HepG2 (cell line): ENCODE measurements around the gene TKTL1. TPM values are rescaled to one million over a fixed set of nuclear protein-coding genes. Genes with fewer than 3 reads are reported as not detected.
A peak's percentile ranks its signal among the peaks of the same experiment; 100 is the strongest.

Experiments
- ATF7-NPFF ChIP-seq: sonication (generic); formaldehyde crosslinking; IDR thresholded peaks from 2 replicates; pipeline ENCODE4 v1.8.1; 2023; ENCODE audit warnings: mild to moderate bottlenecking, low read depth, missing genetic modification reagents, moderate library complexity
- ATM ChIP-seq: fragments of 450-650 bp; IDR thresholded peaks from 2 replicates; pipeline ENCODE4 v1.7.1; 2017; ENCODE audit warnings: mild to moderate bottlenecking, borderline replicate concordance
- BRD4 ChIP-seq: sonication (generic); formaldehyde crosslinking; IDR thresholded peaks from 2 replicates; pipeline ENCODE4 v1.4.0; 2020; ENCODE audit warnings: missing genetic modification reagents
- CBX5 ChIP-seq: sonication (generic); formaldehyde crosslinking; IDR thresholded peaks from 2 replicates; pipeline ENCODE4 v1.4.0; 2020; ENCODE audit warnings: missing genetic modification reagents, borderline replicate concordance
- DNMT3B ChIP-seq: conservative IDR thresholded peaks from 2 replicates; pipeline ENCODE4 v1.6.1; 2016; ENCODE audit warnings: missing biosample characterization, control low read depth
- KMT2A ChIP-seq: sonication (generic); formaldehyde crosslinking; IDR thresholded peaks from 2 replicates; pipeline ENCODE4 v1.4.0; 2020; ENCODE audit warnings: missing genetic modification reagents
- LCORL ChIP-seq, 2 experiments: fragments of 450-650 bp in 1 of 2; sonication (generic) in 1 of 2; formaldehyde crosslinking in 1 of 2; IDR thresholded peaks; 2 replicates each; pipeline versions ENCODE4 v1.5.0 to v1.6.1; 2017 to 2020; ENCODE audit warnings: antibody characterized with exemption in 1 of 2, missing genetic modification reagents in 1 of 2
- NRL ChIP-seq: sonication (generic); formaldehyde crosslinking; IDR thresholded peaks from 2 replicates; pipeline ENCODE4 v1.5.0; 2020; ENCODE audit warnings: missing genetic modification reagents, mild to moderate bottlenecking, moderate library complexity, borderline replicate concordance
- POGZ ChIP-seq: sonication (generic); formaldehyde crosslinking; IDR thresholded peaks from 2 replicates; pipeline ENCODE4 v1.4.0; 2020; ENCODE audit warnings: mild to moderate bottlenecking, missing genetic modification reagents
- RFXAP ChIP-seq: sonication (generic); formaldehyde crosslinking; IDR thresholded peaks from 2 replicates; pipeline ENCODE4 v1.4.0; 2020; ENCODE audit warnings: missing genetic modification reagents, borderline replicate concordance
- SALL1 ChIP-seq: sonication (generic); formaldehyde crosslinking; IDR thresholded peaks from 2 replicates; pipeline ENCODE4 v1.8.0; 2022; ENCODE audit warnings: mild to moderate bottlenecking, missing genetic modification reagents
- SMARCC2 ChIP-seq: fragments of 450-650 bp; IDR thresholded peaks from 2 replicates; pipeline ENCODE4 v1.6.1; 2017; ENCODE audit warnings: antibody characterized with exemption, mild to moderate bottlenecking
- SP1 ChIP-seq, 2 experiments: fragments of 450-650 bp in 1 of 2; sonication (generic) in 1 of 2; formaldehyde crosslinking in 1 of 2; IDR thresholded peaks; 2 replicates each; pipeline versions ENCODE4 v1.4.0 to v1.6.1; 2016 to 2020; ENCODE audit warnings: missing genetic modification reagents in 1 of 2
- SP5 ChIP-seq: IDR thresholded peaks from 2 replicates; pipeline ENCODE4 v1.6.1; 2016; ENCODE audit warnings: low read depth, borderline replicate concordance
- ZFX ChIP-seq: sonication (generic); formaldehyde crosslinking; IDR thresholded peaks from 2 replicates; pipeline ENCODE4 v1.4.0; 2020; ENCODE audit warnings: mild to moderate bottlenecking, low read depth, missing genetic modification reagents, moderate library complexity
- ZNF547 ChIP-seq: sonication (generic); formaldehyde crosslinking; IDR thresholded peaks from 2 replicates; pipeline ENCODE4 v1.5.1; 2020; ENCODE audit warnings: mild to moderate bottlenecking, missing genetic modification reagents
- ZNF615 ChIP-seq: sonication (generic); formaldehyde crosslinking; IDR thresholded peaks from 2 replicates; pipeline ENCODE4 v1.5.0; 2020; ENCODE audit warnings: mild to moderate bottlenecking, missing genetic modification reagents, borderline replicate concordance
- ZNF670 ChIP-seq: sonication (generic); formaldehyde crosslinking; IDR thresholded peaks from 2 replicates; pipeline ENCODE4 v1.8.0; 2022; ENCODE audit warnings: mild to moderate bottlenecking, missing genetic modification reagents, borderline replicate concordance
- ZNF788 ChIP-seq: sonication (generic); formaldehyde crosslinking; IDR thresholded peaks from 2 replicates; pipeline ENCODE4 v1.5.0; 2020; ENCODE audit warnings: mild to moderate bottlenecking, missing genetic modification reagents, borderline replicate concordance
- polyA plus RNA-seq, 8 experiments: library from polyadenylated mRNA; depleted of rRNA in 3 of 8; stranded (reverse) in 7 of 8; unstranded in 1 of 8; fragments of >200 nt; fragmentation: Illumina TruSeq in 4 of 8; extraction: Trizol in 4 of 8; gene quantifications; 2 replicates each; pipeline versions ENCODE4 v1.2.1 to v1.2.3, GENCODE V29; 2011 to 2016; ENCODE audit warnings: low read depth in 4 of 8, missing spikeins in 1 of 8, mixed read lengths in 1 of 8; ENCODE audit not compliant: insufficient read depth in 1 of 8
- total RNA-seq, 5 experiments: library from RNA; depleted of rRNA; stranded (reverse); fragments of >200 nt; fragmentation: Illumina TruSeq; extraction: Trizol; gene quantifications; 2 replicates each; pipeline ENCODE4 v1.2.3, GENCODE V29; 2016; ENCODE audit warnings: low read depth in 1 of 5
- TF ChIP-seq, protein P1 (sequence below): sonication (generic); formaldehyde crosslinking; IDR thresholded peaks from 2 replicates; pipeline ENCODE4 v1.4.0; 2020; ENCODE audit warnings: missing genetic modification reagents
- TF ChIP-seq, protein P2 (sequence below): sonication (generic); formaldehyde crosslinking; conservative IDR thresholded peaks from 2 replicates; pipeline ENCODE4 v1.4.0; 2020; ENCODE audit warnings: missing genetic modification reagents
- TF ChIP-seq, protein P3 (sequence below): sonication (generic); formaldehyde crosslinking; IDR thresholded peaks from 2 replicates; pipeline ENCODE4 v1.4.0; 2020; ENCODE audit warnings: missing genetic modification reagents
- TF ChIP-seq, protein P4 (sequence below): sonication (generic); formaldehyde crosslinking; IDR thresholded peaks from 2 replicates; pipeline ENCODE4 v1.5.1; 2020; ENCODE audit warnings: missing genetic modification reagents, mild to moderate bottlenecking, borderline replicate concordance
- TF ChIP-seq, protein P5 (sequence below): sonication (generic); formaldehyde crosslinking; IDR thresholded peaks from 2 replicates; pipeline ENCODE4 v1.4.0; 2020; ENCODE audit warnings: missing genetic modification reagents

Gene TKTL1
- total and polyA plus RNA-seq, 2 of the 13 experiments (the other 11 are each of a cell fraction or from before 2014, with no cell fraction given) = not detected

DNA sequence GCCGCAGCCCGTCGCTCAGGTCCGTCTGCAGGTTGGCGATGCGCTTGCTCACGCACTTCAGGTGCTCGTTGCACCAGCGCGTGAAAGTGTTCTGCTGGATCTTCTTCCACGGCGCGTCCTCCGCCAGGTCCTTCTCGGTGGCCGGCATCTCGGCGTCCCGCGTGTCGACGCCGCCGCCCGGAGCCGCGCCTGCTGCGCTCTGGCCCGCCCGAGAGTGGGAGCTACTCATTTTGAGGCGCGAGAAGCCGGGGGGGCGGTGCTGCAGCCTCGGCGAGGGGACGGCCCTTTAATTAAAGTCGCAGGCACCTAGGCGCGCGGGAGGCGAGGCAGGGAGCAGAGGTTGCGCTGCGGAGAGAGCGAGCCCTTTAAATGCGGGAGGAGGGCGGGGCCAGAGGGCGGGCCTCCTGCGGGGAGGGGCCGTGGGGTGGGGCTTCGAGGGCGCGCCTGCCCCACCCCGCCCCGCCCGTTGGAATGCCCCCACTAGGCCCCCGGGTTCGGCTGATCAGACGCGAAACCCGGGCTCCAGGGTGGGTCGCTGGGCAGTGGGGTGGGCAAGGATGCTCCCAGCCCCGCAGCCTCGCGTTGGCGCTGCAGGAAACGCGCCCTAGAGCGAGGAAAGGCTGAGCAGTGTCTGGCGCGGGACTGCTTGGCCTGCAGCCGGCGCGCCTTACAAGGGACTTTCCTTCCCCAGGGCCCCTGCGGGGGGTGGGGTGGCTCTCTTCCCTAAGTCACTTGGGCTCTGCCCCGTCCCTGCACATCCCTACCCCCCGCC, 75.6 kb downstream of the TKTL1 start (continued):
- TF ChIP-seq, protein P1, sequence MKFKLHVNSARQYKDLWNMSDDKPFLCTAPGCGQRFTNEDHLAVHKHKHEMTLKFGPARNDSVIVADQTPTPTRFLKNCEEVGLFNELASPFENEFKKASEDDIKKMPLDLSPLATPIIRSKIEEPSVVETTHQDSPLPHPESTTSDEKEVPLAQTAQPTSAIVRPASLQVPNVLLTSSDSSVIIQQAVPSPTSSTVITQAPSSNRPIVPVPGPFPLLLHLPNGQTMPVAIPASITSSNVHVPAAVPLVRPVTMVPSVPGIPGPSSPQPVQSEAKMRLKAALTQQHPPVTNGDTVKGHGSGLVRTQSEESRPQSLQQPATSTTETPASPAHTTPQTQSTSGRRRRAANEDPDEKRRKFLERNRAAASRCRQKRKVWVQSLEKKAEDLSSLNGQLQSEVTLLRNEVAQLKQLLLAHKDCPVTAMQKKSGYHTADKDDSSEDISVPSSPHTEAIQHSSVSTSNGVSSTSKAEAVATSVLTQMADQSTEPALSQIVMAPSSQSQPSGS (CRISPR knock-in tag) = no peak
- TF ChIP-seq SMARCC2 = no peak
- peak; percentile 65; the same call in 1 of the 2 replicates for TF ChIP-seq SP5 (CRISPR knock-in tag)
- TF ChIP-seq CBX5 (CRISPR knock-in tag) = no peak
- TF ChIP-seq ATF7-NPFF = 0 out of 2 replicates have a peak, but pooled peaks have one; percentile 31
- TF ChIP-seq KMT2A (CRISPR knock-in tag) = peak; percentile 54; the same call in 1 of the 2 replicates
- peak; percentile 36; the same call in 1 of the 2 replicates for TF ChIP-seq ZNF788
- TF ChIP-seq, protein P2, sequence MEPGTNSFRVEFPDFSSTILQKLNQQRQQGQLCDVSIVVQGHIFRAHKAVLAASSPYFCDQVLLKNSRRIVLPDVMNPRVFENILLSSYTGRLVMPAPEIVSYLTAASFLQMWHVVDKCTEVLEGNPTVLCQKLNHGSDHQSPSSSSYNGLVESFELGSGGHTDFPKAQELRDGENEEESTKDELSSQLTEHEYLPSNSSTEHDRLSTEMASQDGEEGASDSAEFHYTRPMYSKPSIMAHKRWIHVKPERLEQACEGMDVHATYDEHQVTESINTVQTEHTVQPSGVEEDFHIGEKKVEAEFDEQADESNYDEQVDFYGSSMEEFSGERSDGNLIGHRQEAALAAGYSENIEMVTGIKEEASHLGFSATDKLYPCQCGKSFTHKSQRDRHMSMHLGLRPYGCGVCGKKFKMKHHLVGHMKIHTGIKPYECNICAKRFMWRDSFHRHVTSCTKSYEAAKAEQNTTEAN (CRISPR knock-in tag) = no peak
- peak; percentile 21; the same call in 1 of the 2 replicates for TF ChIP-seq NRL (CRISPR knock-in tag)
- no peak for TF ChIP-seq ATM
- no peak for TF ChIP-seq BRD4
- no peak for TF ChIP-seq LCORL (IDR thresholded peaks at IDR 0.05)
- TF ChIP-seq LCORL (CRISPR knock-in tag; IDR thresholded peaks at IDR 0.05) = peak; percentile 55
- no peak for TF ChIP-seq ZNF615 (CRISPR knock-in tag)
- TF ChIP-seq SP1 (IDR thresholded peaks at IDR 0.05) = no peak
- peak; percentile 81 for TF ChIP-seq SP1 (CRISPR knock-in tag; IDR thresholded peaks at IDR 0.05)
- TF ChIP-seq, protein P3, sequence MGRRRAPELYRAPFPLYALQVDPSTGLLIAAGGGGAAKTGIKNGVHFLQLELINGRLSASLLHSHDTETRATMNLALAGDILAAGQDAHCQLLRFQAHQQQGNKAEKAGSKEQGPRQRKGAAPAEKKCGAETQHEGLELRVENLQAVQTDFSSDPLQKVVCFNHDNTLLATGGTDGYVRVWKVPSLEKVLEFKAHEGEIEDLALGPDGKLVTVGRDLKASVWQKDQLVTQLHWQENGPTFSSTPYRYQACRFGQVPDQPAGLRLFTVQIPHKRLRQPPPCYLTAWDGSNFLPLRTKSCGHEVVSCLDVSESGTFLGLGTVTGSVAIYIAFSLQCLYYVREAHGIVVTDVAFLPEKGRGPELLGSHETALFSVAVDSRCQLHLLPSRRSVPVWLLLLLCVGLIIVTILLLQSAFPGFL (CRISPR knock-in tag) = no peak
- TF ChIP-seq ZNF547 (CRISPR knock-in tag) = no peak
- no peak; the same call in 1 of the 2 replicates for TF ChIP-seq RFXAP (CRISPR knock-in tag)
- no peak for TF ChIP-seq ZNF670 (CRISPR knock-in tag)
- 0 out of 2 replicates have a peak, but pooled peaks have one; percentile 13 for TF ChIP-seq POGZ (CRISPR knock-in tag)
- TF ChIP-seq ZFX (CRISPR knock-in tag) = peak; percentile 61
- TF ChIP-seq, protein P4, sequence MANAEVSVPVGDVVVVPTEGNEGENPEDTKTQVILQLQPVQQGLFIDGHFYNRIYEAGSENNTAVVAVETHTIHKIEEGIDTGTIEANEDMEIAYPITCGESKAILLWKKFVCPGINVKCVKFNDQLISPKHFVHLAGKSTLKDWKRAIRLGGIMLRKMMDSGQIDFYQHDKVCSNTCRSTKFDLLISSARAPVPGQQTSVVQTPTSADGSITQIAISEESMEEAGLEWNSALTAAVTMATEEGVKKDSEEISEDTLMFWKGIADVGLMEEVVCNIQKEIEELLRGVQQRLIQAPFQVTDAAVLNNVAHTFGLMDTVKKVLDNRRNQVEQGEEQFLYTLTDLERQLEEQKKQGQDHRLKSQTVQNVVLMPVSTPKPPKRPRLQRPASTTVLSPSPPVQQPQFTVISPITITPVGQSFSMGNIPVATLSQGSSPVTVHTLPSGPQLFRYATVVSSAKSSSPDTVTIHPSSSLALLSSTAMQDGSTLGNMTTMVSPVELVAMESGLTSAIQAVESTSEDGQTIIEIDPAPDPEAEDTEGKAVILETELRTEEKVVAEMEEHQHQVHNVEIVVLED = peak; percentile 48; the same call in 1 of the 2 replicates
- peak; percentile 80 for TF ChIP-seq SALL1 (CRISPR knock-in tag)
- TF ChIP-seq, protein P5, sequence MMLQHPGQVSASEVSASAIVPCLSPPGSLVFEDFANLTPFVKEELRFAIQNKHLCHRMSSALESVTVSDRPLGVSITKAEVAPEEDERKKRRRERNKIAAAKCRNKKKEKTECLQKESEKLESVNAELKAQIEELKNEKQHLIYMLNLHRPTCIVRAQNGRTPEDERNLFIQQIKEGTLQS (CRISPR knock-in tag) = no peak; the same call in 1 of the 2 replicates
- TF ChIP-seq DNMT3B = no peak
